CD1c-positive myeloid dendritic cell (primary cell): ENCODE data around the gene TP53INP2.
"Not testable (repeated sequence)": the region's sequence is repeated elsewhere in the genome, so short reads cannot be mapped to it uniquely, and the experiment has no call there.

Experiments
- DNase-seq: peaks from one replicate; pipeline ENCODE4 v3.0.0-alpha.2; 2016; ENCODE audit errors: extremely low spot score

The TP53INP2 gene, protein sequence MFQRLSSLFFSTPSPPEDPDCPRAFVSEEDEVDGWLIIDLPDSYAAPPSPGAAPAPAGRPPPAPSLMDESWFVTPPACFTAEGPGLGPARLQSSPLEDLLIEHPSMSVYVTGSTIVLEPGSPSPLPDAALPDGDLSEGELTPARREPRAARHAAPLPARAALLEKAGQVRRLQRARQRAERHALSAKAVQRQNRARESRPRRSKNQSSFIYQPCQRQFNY

DNA sequence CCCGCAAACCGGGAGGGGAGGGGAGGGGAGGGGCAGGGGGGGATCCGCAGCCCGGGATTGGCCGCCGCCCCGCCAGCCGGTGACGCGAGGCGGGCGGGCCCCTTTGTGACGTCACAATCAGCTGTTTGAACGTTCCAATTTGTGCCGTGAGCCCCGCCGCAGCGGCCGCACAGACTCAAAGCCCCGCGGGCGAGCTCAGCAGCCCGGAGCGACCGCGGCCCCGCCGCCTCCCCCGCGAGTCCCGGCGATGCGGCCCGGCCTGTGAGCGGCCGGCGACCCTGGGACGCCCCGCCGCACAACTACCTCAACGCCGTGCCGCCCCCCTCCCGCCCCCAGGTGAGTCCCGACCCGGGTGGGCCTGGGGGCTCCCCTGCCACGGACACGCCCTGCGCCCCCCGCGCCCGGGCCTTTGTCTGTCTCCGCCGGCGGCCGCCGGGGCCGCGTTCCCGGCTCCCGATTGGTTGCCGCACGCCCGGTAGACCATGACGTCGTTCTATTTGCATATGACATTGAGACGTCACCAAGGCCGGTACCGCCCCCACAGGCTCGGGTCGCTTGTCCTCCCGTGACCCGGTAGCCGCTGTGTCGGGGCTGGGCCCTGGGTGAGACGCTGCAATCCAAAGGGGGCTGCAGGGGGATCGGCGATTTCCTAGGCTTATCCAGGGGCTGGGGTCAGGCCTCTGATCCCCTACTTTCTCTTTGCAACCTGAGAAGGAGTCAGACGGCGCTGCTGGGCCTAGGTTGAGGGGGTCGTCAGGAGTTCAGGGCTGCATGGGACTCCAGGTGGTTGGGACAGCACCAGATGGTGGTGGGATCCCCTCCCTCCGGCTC lies at the start of gene TP53INP2:
TP53INP2 (plus strand) TSS at position 168 of the 831 bp plus-strand sequence. CDS start 4,396 bp downstream, outside the sequence.
- DNase-seq = peak; percentile 96

DNA sequence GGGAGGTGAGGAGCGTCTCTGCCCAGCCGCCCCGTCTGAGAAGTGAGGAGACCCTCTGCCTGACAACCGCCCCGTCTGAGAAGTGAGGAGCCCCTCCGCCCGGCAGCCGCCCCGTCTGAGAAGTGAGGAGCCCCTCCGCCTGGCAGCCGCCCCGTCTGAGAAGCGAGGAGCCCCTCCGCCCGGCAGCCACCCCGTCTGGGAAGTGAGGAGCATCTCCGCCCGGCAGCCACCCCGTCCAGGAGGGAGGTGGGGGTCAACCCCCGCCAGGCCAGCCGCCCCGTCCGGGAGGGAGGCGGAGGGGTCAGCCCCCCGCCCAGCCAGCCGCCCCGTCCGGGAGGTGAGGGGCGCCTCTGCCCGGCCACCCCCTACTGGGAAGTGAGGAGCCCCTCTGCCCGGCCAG lies 45.5 kb upstream of the TP53INP2 start:
- not testable (repeated sequence) for DNase-seq

DNA sequence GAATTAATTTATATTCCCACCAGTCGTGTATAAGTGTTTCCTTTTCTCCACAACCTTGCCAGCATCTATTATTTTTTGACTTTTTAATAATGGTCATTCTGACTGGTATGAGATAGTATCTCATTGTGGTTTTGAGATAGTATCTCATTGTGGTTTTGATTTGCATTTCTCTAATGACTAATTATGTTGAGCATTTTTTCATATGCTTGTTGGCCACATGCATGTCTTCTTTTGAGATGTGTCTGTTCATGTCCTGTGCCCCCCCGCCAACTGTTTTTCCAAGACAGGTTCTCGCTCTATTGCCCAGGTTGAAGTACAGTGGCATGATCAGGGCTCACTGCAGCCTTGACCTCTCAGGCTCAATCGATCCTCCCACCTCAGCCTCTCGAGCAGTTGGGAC lies 42.3 kb upstream of the TP53INP2 start:
- not testable (repeated sequence) for DNase-seq

DNA sequence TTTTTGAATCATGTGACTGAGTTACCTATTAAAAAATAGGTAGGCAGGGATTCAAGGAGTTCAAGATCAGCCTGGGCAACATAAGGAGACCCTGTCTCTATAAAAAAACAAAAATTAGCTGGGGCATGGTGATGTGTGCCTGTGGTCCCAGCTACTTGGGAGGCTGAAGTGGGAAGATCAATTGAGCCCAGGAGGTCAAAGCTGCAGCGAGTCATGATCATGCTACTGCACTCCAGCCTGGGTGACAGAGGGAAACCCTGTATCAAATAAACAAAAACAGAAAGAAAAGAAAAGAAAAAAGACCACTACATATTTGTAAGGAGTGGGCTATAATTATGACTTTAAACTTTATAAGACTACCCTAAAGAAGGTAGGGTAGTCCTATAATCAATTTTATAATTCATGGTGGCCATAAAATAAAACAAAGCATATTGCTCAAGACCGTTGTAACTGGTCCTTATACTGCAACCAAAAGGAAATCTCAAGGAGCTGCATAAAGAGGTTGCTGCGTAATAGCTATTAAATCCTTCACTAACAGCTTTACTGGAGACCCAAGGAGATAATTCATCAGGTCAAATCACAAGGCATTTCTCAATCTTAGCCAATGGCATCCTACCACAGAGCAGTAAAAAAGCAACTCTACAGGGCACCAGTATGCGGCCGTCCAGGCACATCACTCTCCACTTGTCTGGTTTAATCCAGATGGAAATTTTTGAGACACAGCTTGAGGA lies 40.8 kb upstream of the TP53INP2 start:
- DNase-seq = no peak

DNA sequence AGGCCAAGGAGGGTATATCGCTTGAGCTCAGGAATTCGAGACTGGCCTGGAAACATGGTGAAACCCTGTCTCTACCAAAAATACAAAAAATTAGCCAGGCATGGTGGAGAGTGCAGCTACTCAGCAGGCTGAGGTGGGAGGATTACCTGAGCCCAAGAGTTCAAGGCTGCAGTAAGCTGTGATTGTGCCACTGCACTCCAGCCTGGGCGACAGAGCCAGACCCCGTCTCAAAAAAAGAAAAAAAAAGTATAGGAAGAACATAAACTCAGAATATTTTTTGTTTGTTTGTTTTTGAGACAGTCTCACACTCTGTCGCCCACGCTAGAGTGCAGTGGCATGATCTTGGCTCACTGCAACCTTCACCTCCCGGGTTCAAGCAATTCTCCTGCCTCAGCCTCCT lies 39.4 kb upstream of the TP53INP2 start:
- not testable (repeated sequence) for DNase-seq

DNA sequence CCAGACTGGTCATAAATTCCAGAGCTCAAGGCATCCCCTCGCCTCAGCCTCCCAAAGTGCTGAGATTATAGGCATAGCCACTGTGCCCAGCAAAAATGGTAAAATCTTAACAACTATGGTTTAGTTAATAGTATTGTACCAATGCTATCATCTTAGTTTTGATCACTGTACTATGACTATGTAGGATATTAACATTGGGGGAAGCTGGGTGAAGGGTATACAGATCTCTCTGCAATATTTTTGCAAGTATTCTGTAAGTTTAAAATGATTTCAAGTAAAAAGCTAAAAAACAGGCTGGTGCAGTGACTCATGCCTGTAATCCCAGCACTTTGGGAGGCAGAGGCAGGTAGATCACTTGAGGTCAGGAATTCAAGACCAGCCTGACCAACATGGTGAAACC lies 35.0 kb upstream of the TP53INP2 start:
- DNase-seq = no peak

DNA sequence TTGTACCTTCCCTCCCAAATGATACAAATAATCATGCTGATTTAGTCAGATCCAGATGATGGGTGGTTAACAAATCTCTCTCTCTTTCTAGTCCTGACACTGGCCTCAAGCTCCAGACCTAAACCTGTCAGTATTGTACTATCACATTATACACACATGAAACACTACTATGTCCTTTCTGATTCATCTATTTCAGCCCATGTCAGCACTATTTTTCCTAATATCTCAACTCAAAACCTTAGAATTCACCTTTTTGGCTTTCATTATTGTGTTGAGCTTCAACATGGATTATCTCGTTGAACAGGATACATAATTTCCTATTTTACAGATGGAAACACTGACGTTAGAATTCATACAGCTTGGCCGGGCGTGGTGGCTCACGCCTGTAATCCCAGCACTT lies 30.7 kb upstream of the TP53INP2 start:
- DNase-seq = no peak

DNA sequence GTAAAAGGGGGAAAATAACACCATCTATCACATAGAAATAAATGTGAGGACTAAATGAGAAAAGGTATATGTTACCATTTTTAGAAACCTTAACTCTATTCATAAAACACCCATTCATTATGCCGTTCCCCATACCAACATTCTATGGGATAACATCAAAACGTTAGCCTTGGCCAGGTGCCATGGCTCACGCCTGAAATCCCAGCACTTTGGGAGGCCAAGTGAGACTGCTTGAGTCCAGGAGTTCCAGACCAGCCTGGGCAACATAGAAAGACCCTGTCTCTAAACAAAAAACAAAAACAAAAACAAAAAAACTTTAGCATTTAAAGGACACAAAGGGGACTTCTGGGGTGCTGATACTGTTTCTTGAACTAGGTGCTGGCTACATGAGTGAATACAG lies 28.6 kb upstream of the TP53INP2 start:
- no peak for DNase-seq

DNA sequence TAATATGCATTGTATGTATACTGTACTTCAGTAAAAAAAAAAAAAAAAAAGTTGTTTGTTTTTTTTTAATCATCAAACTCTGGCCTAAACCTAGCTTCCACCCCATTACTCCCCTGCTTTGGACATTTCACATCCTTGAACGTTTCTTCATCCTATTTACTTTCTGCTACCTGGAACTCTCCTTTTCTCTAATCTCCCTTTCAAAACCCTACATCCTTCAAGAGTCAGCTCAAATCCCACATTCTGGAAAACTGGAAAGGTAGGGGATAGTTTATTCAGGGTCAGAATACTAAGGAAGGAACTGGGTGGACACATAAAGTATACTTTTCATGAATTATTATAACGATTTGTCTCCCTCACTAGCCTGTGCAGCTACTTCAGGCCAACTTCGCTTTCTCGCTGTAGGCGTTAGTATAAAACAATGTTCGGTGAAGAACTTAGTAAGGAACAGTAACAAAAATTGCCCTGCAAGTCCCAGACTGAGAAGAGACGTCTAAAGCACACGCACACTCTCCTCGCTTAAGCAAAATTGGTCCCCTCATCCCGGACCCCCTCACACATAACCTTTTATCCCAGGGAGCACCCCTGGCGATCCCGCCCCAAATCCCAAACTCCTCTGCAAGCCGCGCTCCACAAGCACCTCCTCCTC lies 28.0 kb upstream of the TP53INP2 start:
- no peak for DNase-seq

DNA sequence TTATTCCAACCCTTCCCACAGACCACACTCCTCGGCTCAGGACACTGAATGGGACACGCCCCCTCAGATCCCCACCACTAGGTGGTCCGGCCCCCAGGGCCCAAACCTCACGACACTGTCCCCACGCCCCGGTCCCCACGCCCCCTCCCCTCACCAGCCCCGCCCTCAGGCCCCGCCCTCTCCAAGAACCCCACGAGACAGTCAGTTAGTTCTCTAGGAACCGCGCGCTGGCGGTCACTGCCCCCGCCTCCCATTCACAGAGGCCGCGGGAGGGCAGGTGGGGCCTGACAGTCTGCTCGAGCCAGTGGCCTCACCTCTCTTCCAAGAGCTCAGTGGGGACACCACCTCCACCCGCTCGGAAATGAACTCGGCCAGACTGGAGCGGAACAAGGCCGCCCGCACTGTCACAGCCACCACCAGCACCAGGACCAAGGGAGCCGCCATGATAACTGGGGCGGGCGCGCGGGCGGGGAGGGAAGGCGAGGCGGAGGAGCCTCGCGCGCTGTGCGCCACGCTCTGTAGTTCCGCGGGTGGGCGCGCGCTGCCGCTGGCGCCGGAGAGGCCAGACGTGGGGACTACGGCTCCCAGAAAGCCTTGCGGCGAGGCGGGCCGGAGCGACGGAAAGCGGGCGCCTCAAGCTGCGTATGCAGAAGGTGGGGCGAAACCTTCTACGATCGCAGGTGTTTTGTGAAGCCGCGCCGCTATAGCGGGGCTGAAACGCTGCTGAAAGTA lies 27.3 kb upstream of the TP53INP2 start, which contains the start of gene PIGU:
PIGU (minus strand) TSS at position 451 of the 732 bp plus-strand sequence; CDS start at position 444, 7 bp downstream.
- peak; percentile 98 for DNase-seq

DNA sequence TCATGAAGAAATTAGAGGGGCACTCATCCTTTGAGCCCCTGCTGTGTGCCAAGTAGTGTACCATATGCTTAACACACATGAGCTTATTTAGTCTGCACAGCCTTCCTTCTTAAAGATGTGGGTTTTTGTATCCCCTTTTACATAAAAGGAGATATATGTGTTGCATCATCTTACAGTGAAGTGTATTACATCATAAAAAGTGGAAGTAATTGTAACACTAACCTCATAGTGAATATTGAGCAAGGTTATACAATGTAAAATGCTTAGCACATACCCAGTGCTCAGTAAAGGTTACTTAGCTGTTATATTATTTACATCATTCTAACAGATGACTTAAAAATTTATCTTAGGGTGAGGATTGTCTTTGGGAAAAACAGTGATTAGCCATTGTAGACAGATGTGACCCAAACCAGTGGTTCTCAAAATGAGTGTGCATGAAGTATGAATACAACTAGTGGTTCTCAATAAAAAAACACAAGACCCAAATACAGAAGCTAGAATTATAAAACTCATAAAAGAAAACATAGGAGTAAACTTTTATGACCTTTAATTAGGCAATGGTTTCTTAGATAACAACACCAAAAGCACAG lies 23.5 kb upstream of the TP53INP2 start:
- peak; percentile 80 for DNase-seq

DNA sequence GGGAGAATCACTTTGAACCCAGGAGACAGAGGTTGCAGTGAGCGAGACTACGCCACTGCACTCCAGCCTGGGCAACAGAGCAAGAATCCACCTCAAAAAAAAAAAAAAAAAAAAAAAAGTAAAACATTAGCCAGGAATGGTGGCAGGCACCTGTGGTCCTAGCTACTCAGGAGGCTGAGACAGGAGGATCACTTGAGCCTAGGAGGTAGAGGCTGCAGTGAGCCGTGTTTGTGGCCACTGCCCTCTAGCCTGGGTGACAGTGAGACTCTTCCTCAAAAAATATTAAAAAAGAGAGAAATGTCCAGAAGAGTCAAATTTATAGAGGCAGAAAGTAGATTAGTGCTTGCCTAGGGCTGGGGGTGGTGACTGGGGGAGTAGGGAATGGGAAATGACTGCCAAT lies 20.5 kb upstream of the TP53INP2 start:
- no peak for DNase-seq

DNA sequence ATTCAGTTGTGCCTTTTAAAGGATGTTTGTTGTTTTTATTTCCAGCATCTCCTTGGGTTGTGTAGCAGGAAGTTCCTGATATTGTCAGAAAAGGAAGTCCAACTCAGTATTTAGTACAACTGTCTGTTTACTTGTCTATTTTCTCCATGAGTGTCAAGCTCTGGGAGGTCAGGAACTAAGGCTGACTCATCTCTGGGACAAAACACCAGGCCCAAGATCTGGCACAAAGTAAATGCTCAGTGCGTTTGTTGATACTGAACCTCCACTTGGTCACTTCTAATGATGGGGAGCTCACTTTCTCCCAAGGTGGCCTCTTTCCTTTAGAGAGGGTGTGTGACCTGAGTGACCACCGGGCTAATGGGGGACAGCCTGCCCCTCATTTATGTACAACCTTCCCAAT lies 14.7 kb upstream of the TP53INP2 start:
- DNase-seq = peak; percentile 24

DNA sequence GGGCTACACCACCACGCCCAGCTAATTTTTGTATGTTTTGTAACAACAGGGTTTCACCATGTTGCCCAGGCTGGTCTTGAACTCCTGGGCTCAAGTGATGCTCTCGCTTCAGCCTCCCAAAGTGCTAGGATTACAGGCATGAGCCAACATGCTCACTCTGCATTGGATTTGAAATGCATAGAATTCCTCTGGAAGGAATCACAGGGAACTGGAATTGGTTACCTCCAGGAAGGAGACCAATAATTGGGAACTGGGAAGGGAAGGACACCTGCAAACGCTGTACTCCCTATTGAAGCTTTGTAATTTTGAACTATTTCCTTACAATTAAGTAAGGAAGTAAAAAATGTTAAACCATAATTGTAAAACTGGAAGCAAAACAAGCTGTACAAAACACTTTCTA lies 12.3 kb upstream of the TP53INP2 start:
- no peak for DNase-seq

DNA sequence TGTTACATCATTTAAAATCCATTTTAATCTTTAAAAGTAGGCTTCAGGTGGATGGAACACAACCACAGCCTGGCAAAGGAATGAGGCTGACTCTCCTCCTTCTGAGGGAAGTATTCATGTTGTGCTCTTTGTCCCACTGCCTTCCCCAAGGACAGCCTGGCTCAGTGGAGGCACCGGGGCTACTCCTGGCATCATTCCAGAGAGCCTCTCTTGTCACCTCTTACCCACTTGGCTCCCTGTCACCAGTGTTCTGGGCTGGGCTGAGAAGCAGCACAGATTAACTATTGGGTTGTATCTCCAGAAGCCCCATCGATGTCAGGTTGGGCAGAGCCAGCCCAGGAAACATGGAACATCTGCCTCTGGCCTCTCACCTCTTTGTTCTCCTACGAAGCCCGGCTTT lies 10.7 kb upstream of the TP53INP2 start:
- DNase-seq = no peak

DNA sequence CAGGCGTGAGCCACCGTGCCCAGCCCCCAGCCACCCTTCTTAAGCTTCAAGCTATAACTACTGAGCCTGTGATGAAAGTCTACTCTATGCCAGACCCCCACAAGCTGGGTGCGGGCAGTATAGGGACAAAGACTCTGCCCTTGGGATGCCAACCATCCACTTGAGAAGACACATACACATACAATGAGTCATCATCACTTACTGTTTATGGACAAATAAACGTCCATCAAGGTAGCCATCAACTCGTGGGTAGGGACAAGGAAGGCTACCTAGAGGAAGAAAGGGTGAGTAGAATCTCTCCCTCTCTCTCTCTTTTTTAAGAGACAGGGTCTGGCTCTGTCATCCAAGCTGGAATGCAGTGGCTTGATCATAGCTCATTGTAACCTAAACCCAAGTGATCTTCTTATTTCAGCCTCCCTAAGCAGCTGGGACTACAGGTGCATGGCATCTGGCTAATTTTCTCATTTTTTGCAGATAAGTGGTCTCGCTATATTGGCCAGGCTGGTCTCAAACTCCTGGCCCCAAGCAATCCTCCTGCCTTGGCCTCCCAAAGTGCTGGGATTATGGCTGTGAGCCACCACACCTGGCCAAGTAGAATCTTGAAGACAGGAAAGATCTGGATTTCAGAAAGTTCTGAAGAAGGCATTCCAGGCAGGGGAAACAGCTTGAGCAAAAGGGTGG lies 2.6 kb upstream of the TP53INP2 start:
- DNase-seq = no peak

DNA sequence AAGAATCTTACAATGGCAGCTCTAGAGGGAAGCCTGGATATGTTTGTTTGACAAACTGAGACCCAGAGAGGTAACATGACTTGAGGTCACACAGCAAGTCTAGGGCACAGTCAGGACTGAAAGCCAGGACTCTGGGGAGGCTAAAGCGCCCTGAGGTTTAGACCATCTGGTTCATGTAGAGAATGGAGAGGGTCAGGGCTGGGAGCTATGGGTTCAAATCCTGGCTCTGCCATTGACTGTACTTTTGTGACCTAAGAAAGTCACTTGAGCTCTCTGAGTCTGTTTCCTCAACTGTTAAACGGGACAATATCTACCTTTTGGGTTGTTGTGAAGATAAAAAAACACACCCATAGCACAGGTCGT lies 1.1 kb upstream of the TP53INP2 start:
- DNase-seq = no peak

DNA sequence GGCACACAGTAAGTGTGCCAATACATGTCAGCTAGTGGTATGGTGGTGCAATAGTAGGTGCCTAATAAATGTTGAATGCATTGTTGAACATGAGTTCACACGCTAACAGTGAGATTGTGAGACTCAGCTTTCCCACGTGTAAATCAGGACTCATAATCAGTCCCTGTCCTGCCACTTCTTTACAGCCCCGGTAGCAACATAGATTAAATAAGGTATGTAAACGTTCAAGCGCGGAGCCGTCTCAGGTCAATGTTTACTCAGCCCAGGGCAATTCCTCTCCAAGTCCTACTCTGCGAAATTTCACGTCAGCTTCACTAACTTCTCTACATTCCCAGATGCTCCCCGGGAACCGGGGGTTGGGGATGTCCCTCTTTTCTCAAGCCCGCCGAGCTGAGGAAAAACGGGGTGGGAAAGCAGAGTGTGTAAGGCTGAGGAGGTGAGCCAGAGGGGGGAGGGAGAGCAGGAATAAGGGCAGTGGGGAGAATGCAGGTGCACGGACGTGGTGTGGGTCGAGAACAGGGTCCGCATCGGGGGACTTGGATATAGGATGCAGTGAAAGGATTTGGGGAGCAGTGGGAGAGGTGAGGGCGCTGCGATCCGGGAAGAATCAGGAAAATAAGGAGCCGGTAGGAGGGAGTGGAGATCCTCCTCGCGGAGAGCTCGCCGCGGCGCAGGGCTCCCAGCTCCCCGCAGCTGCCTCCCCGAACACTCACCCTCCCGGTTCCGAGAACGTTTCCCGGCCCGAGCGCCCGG lies 544 bp upstream of the TP53INP2 start:
- DNase-seq = peak; percentile 34

DNA sequence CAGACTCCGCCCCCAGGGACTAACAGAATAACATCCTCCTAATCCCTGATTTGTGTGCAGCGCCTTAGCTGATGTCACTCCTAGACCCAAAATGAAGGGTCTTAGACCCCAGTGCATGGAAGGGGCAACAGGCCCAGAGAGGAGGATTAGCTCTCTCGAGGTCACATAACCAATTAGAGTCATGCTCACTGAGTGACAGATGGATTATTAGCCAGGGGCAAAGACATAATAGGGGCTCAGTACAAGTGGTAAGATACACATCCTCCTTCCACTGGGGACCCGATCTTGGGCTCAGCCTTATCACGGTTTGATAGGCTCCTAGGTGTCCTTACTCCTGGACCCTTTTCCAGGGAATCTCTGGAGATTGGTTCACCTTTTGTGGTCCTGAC lies 858 bp downstream of the TP53INP2 start:
- no peak for DNase-seq
